ENCODE results near the gene C10orf120. TPM values are rescaled to one million over a fixed set of nuclear protein-coding genes. Genes with fewer than 3 reads are reported as not detected.

Gene C10orf120
- total RNA-seq: not detected

- no peaks in the 10 kb centered on the region for H3K4me1 ChIP-seq
- no peaks in the 10 kb centered on the region for H3K27me3 ChIP-seq
- H3K27ac ChIP-seq: no peak within 1 kb of the TSS
- no peaks in the 10 kb centered on the region for H3K9me3 ChIP-seq
- no peak within 1 kb of the TSS for H3K4me3 ChIP-seq
- H3K36me3 ChIP-seq: no peaks in the 10 kb centered on the region
- no peak for TF ChIP-seq CTCF (IDR thresholded peaks at IDR 0.05)
- TF ChIP-seq POLR2A (IDR thresholded peaks at IDR 0.05): no peak
- DNase-seq: no peak
Observed at GRCh38 chr10:122699796-122700455, at the start of gene C10orf120. TSS of gene C10orf120 (minus strand) at chr10:122699846. CDS start at chr10:122699790, 56 bp downstream.

GRCh38 chr10:122748496-122748895, 48.9 kb upstream of the C10orf120 start:
- H3K36me3 ChIP-seq: no peaks in the 10 kb centered on the region
- DNase-seq: no peak
- TF ChIP-seq POLR2A (IDR thresholded peaks at IDR 0.05): no peak
- TF ChIP-seq CTCF (IDR thresholded peaks at IDR 0.05): no peak
- H3K4me3 ChIP-seq: no peak overlapping the region
- no peaks in the 10 kb centered on the region for H3K4me1 ChIP-seq
- H3K27me3 ChIP-seq: no peaks in the 10 kb centered on the region
- no peaks in the 10 kb centered on the region for H3K9me3 ChIP-seq
- H3K27ac ChIP-seq: no peak overlapping the region

GRCh38 chr10:122746408-122746807, 46.8 kb upstream of the C10orf120 start:
- no peak overlapping the region for H3K4me3 ChIP-seq
- DNase-seq: no peak

GRCh38 chr10:122744257-122744656, 44.6 kb upstream of the C10orf120 start:
- no peak for DNase-seq
- no peak overlapping the region for H3K27ac ChIP-seq
- no peaks in the 10 kb centered on the region for H3K4me1 ChIP-seq
- H3K4me3 ChIP-seq: no peak overlapping the region
- no peaks in the 10 kb centered on the region for H3K9me3 ChIP-seq
- TF ChIP-seq CTCF (IDR thresholded peaks at IDR 0.05) (no peak), POLR2A (IDR thresholded peaks at IDR 0.05) (no peak)
- H3K36me3 ChIP-seq: no peaks in the 10 kb centered on the region
- no peaks in the 10 kb centered on the region for H3K27me3 ChIP-seq

More at GRCh38 chr10:122746408-122746807, 46.8 kb upstream of the C10orf120 start:
- Histone ChIP-seq H3K9me3 (no peaks in the 10 kb centered on the region), H3K27me3 (no peaks in the 10 kb centered on the region), H3K4me1 (no peaks in the 10 kb centered on the region), H3K27ac (no peak overlapping the region), H3K36me3 (no peaks in the 10 kb centered on the region)
- TF ChIP-seq CTCF (IDR thresholded peaks at IDR 0.05) (no peak), POLR2A (IDR thresholded peaks at IDR 0.05) (no peak)

GRCh38 chr10:122740640-122741039, 41.0 kb upstream of the C10orf120 start:
- no peaks in the 10 kb centered on the region for H3K27me3 ChIP-seq
- H3K9me3 ChIP-seq: no peaks in the 10 kb centered on the region
- no peaks in the 10 kb centered on the region for H3K36me3 ChIP-seq
- H3K4me1 ChIP-seq: no peaks in the 10 kb centered on the region
- no peak overlapping the region for H3K27ac ChIP-seq
- H3K4me3 ChIP-seq: no peak overlapping the region
- no peak for DNase-seq
- no peak for TF ChIP-seq POLR2A (IDR thresholded peaks at IDR 0.05)
- no peak for TF ChIP-seq CTCF (IDR thresholded peaks at IDR 0.05)

All from Peyer's patch (tissue), 4 donors.